ENCODE measurements around the gene RAD23B. TPM values are rescaled to one million over a fixed set of nuclear protein-coding genes. Genes with fewer than 3 reads are reported as not detected.

RAD23B gene
- total and polyA plus RNA-seq, 2 experiments from 2014 or later: 18.9 to 124 TPM

GRCh38 chr9:107240260-107240659 lies 42.8 kb upstream of the RAD23B start:
- Histone ChIP-seq H4K20me1 (ENCODE audit: insufficient read depth) (no peaks in the 10 kb centered on the region), H3K4me1 (ENCODE audit: insufficient read depth) (peaks cover 35% of the 10 kb centered on the region), H3K79me2 (ENCODE audit: insufficient read depth) (no peaks in the 10 kb centered on the region), H3K9me3 (ENCODE audit: low read depth) (no peaks in the 10 kb centered on the region), H3K4me3 (no peak overlapping the region), H3K27ac (no peak overlapping the region), H3K9me2 (ENCODE audit: insufficient read depth) (no peaks in the 10 kb centered on the region), H3K36me3 (ENCODE audit: low read depth) (no peaks in the 10 kb centered on the region), H3K27me3 (replicated peaks; ENCODE audit: insufficient read depth) (no peaks in the 10 kb centered on the region), H3K9ac (no peak overlapping the region), H3K4me2 (ENCODE audit: unreplicated experiment) (no peak overlapping the region), H2AFZ (no peak overlapping the region), H3F3A (ENCODE audit: insufficient read depth) (peaks cover 20% of the 10 kb centered on the region)
- TF ChIP-seq EZH2phosphoT487 (IDR thresholded peaks at IDR 0.05; ENCODE audit: insufficient read depth, low read depth): no peak
- no peak for TF ChIP-seq EZH2 (IDR thresholded peaks at IDR 0.05; ENCODE audit: insufficient read depth, poor library complexity, severe bottlenecking)
- DNase-seq: no peak
- in situ Hi-C loops (cut with MboI): no loop called here
- WGBS, 2 experiments (ENCODE audit: low coverage in 1 of 2, low lambda C conversion rate in 2 of 2, missing lambda C conversion rate in 2 of 2): 68 to 78% methylated on average over 2 of the region's 2 CpGs

GRCh38 chr9:107242073-107243030 lies 40.7 kb upstream of the RAD23B start:
- Histone ChIP-seq H3K79me2 (ENCODE audit: insufficient read depth) (no peaks in the 10 kb centered on the region), H3K36me3 (ENCODE audit: low read depth) (no peaks in the 10 kb centered on the region), H3F3A (ENCODE audit: insufficient read depth) (peaks cover 20% of the 10 kb centered on the region), H3K9me2 (ENCODE audit: insufficient read depth) (no peaks in the 10 kb centered on the region), H2AFZ (no peak overlapping the region), H3K27ac (0 out of 2 replicates have a peak overlapping the region, but pooled peaks have one; percentile 11), H3K4me3 (no peak overlapping the region), H3K27me3 (replicated peaks; ENCODE audit: insufficient read depth) (no peaks in the 10 kb centered on the region), H3K4me2 (ENCODE audit: unreplicated experiment) (peak overlapping the region; percentile 38), H3K9ac (no peak overlapping the region), H3K4me1 (ENCODE audit: insufficient read depth) (peaks cover 32% of the 10 kb centered on the region), H4K20me1 (ENCODE audit: insufficient read depth) (no peaks in the 10 kb centered on the region), H3K9me3 (ENCODE audit: low read depth) (no peaks in the 10 kb centered on the region)
- in situ Hi-C loops (cut with MboI): no loop called here
- TF ChIP-seq EZH2 (IDR thresholded peaks at IDR 0.05; ENCODE audit: insufficient read depth, poor library complexity, severe bottlenecking) (no peak), EZH2phosphoT487 (IDR thresholded peaks at IDR 0.05; ENCODE audit: insufficient read depth, low read depth) (no peak)
- peak; percentile 67 for DNase-seq
- 60 to 66% methylated on average over 4 of the region's 4 CpGs for WGBS, 2 experiments (ENCODE audit: low coverage in 1 of 2, low lambda C conversion rate in 2 of 2, missing lambda C conversion rate in 2 of 2)

GRCh38 chr9:107243742-107244141 lies 39.3 kb upstream of the RAD23B start:
- Histone ChIP-seq H3K79me2 (ENCODE audit: insufficient read depth) (no peaks in the 10 kb centered on the region), H4K20me1 (ENCODE audit: insufficient read depth) (no peaks in the 10 kb centered on the region), H3K4me1 (ENCODE audit: insufficient read depth) (peaks cover 28% of the 10 kb centered on the region), H3K9me2 (ENCODE audit: insufficient read depth) (no peaks in the 10 kb centered on the region), H3K4me2 (ENCODE audit: unreplicated experiment) (peak overlapping the region; percentile 38), H3K27ac (peak overlapping the region; percentile 11; the same call in 1 of the 2 replicates), H3K36me3 (ENCODE audit: low read depth) (no peaks in the 10 kb centered on the region), H3K9me3 (ENCODE audit: low read depth) (no peaks in the 10 kb centered on the region), H3F3A (ENCODE audit: insufficient read depth) (peaks cover 20% of the 10 kb centered on the region), H3K27me3 (replicated peaks; ENCODE audit: insufficient read depth) (no peaks in the 10 kb centered on the region), H2AFZ (no peak overlapping the region), H3K9ac (no peak overlapping the region), H3K4me3 (no peak overlapping the region)
- peak; percentile 48 for DNase-seq
- no peak for TF ChIP-seq EZH2 (IDR thresholded peaks at IDR 0.05; ENCODE audit: insufficient read depth, poor library complexity, severe bottlenecking)
- no peak for TF ChIP-seq EZH2phosphoT487 (IDR thresholded peaks at IDR 0.05; ENCODE audit: insufficient read depth, low read depth)
- in situ Hi-C loops (cut with MboI): no loop called here
- 31 to 41% methylated on average over 5 of the region's 5 CpGs for WGBS, 2 experiments (ENCODE audit: low coverage in 1 of 2, low lambda C conversion rate in 2 of 2, missing lambda C conversion rate in 2 of 2)

GRCh38 chr9:107246259-107247254 lies 36.5 kb upstream of the RAD23B start:
- Histone ChIP-seq H3K27ac (no peak overlapping the region), H2AFZ (no peak overlapping the region), H3K9ac (no peak overlapping the region), H3K9me2 (ENCODE audit: insufficient read depth) (no peaks in the 10 kb centered on the region), H4K20me1 (ENCODE audit: insufficient read depth) (no peaks in the 10 kb centered on the region), H3K27me3 (replicated peaks; ENCODE audit: insufficient read depth) (no peaks in the 10 kb centered on the region), H3K36me3 (ENCODE audit: low read depth) (no peaks in the 10 kb centered on the region), H3F3A (ENCODE audit: insufficient read depth) (peaks cover 36% of the 10 kb centered on the region), H3K4me2 (ENCODE audit: unreplicated experiment) (no peak overlapping the region), H3K9me3 (ENCODE audit: low read depth) (no peaks in the 10 kb centered on the region), H3K4me1 (ENCODE audit: insufficient read depth) (peaks cover 50% of the 10 kb centered on the region), H3K4me3 (no peak overlapping the region), H3K79me2 (ENCODE audit: insufficient read depth) (no peaks in the 10 kb centered on the region)
- 91 to 94% methylated on average over 5 of the region's 5 CpGs for WGBS, 2 experiments (ENCODE audit: low coverage in 1 of 2, low lambda C conversion rate in 2 of 2, missing lambda C conversion rate in 2 of 2)
- no peak for TF ChIP-seq EZH2 (IDR thresholded peaks at IDR 0.05; ENCODE audit: insufficient read depth, poor library complexity, severe bottlenecking)
- no peak for TF ChIP-seq EZH2phosphoT487 (IDR thresholded peaks at IDR 0.05; ENCODE audit: insufficient read depth, low read depth)
- DNase-seq: peak; percentile 26
- in situ Hi-C loops (cut with MboI): no loop called here

All from GM23248 (cell line).